Myocyte (in vitro differentiated cells): ENCODE results near the gene LRRC39. TPM values are rescaled to one million over a fixed set of nuclear protein-coding genes. Genes with fewer than 3 reads are reported as not detected.

Experiments used
- DNase-seq: peaks from one replicate; pipeline ENCODE4 v3.0.0-alpha.2; 2012; ENCODE audit warnings: low read depth
- total RNA-seq: library from RNA; depleted of rRNA; stranded (reverse); fragments of >200 nt; gene quantifications from 2 replicates; pipeline ENCODE4 v1.2.3, GENCODE V29; 2014

LRRC39 gene
- total RNA-seq, 1 donor from 2014 or later: 58.7 TPM

- DNase-seq: peak; percentile 41
These were observed 30.2 kb downstream of the LRRC39 start for GRCh38 chr1:100147875-100148274.

- DNase-seq: no peak
These were observed 31.1 kb downstream of the LRRC39 start for GRCh38 chr1:100146958-100147357.

GRCh38 chr1:100145116-100145515, 32.9 kb downstream of the LRRC39 start:
- DNase-seq: no peak

GRCh38 chr1:100142343-100142742, 35.7 kb downstream of the LRRC39 start:
- DNase-seq: no peak

GRCh38 chr1:100141192-100141591, 36.9 kb downstream of the LRRC39 start:
- DNase-seq: no peak

- DNase-seq: no peak
These were observed 40.5 kb downstream of the LRRC39 start for GRCh38 chr1:100137602-100138001.

GRCh38 chr1:100134872-100135271, 43.2 kb downstream of the LRRC39 start:
- peak; percentile 7 for DNase-seq

- DNase-seq: peak; percentile 100
These were observed 45.2 kb downstream of the LRRC39 start, which contains the start of the genes SASS6 and TRMT13 for GRCh38 chr1:100132566-100133477. TSS of gene SASS6 (minus strand) at chr1:100132930. CDS start at chr1:100132814, 116 bp downstream. TSS of gene TRMT13 (plus strand) at chr1:100133163. CDS start at chr1:100133169, 6 bp downstream.

- no peak for DNase-seq
These were observed 46.4 kb downstream of the LRRC39 start for GRCh38 chr1:100131623-100132022.

- DNase-seq: no peak
These were observed 47.4 kb downstream of the LRRC39 start for GRCh38 chr1:100130552-100131077.

- DNase-seq: no peak
These were observed 50.8 kb downstream of the LRRC39 start for GRCh38 chr1:100127226-100127625.

- no peak for DNase-seq
These were observed 55.9 kb downstream of the LRRC39 start for GRCh38 chr1:100122177-100122576.

- DNase-seq: no peak
These were observed 62.5 kb downstream of the LRRC39 start for GRCh38 chr1:100115524-100115923.

GRCh38 chr1:100109554-100110066, 68.4 kb downstream of the LRRC39 start:
- no peak for DNase-seq

- DNase-seq: no peak
These were observed 70.4 kb downstream of the LRRC39 start for GRCh38 chr1:100107696-100108095.

- no peak for DNase-seq
These were observed 76.5 kb downstream of the LRRC39 start for GRCh38 chr1:100101564-100101963.

GRCh38 chr1:100100202-100100601, 77.9 kb downstream of the LRRC39 start:
- peak; percentile 13 for DNase-seq

Other genes with a start within 250 kb of the LRRC39 start
- gene SLC35A3, start 208.3 kb downstream of the LRRC39 start, total RNA-seq: 17.5 and 22.6 TPM in 2 replicates
- 1.6 and 1.9 TPM in 2 replicates for gene SASS6, start 45.3 kb downstream of the LRRC39 start, total RNA-seq
- 15.2 and 17.4 TPM in 2 replicates for gene TRMT13, start 45.1 kb downstream of the LRRC39 start, total RNA-seq
- 6.7 and 8.7 TPM in 2 replicates for gene DBT, start 71.6 kb upstream of the LRRC39 start, total RNA-seq
- gene RTCA, start 88.0 kb upstream of the LRRC39 start, total RNA-seq: 25.0 and 28.9 TPM in 2 replicates
- 5.9 and 8.5 TPM in 2 replicates for gene CDC14A, start 174.2 kb upstream of the LRRC39 start, total RNA-seq